ENCODE measurements around the gene IRAK2. TPM values are rescaled to one million over a fixed set of nuclear protein-coding genes. Genes with fewer than 3 reads are reported as not detected.
"Not testable (repeated sequence)": the region's sequence is repeated elsewhere in the genome, so short reads cannot be mapped to it uniquely, and the experiment has no call there.

The IRAK2 gene
- polyA plus RNA-seq, 10 donors = 0.51 to 0.83 (median 0.71) TPM

GRCh38 chr3:10160346-10160745 lies 4.4 kb upstream of the IRAK2 start:
- peak in 2 of 3 donors; percentile 21 to 42 for DNase-seq

- no peak for DNase-seq
These were observed 3.8 kb upstream of the IRAK2 start for GRCh38 chr3:10160925-10161324.

GRCh38 chr3:10162185-10162584 lies 2.5 kb upstream of the IRAK2 start:
- no peak for DNase-seq

- not testable (repeated sequence) for DNase-seq
These were observed 546 bp upstream of the IRAK2 start for GRCh38 chr3:10164201-10164545.

- no peak for DNase-seq
These were observed 1.5 kb downstream of the IRAK2 start for GRCh38 chr3:10166213-10166604.

- no peak for DNase-seq
These were observed 4.3 kb downstream of the IRAK2 start for GRCh38 chr3:10169000-10169496.

- no peak for DNase-seq
These were observed 6.3 kb downstream of the IRAK2 start for GRCh38 chr3:10170915-10171478.

GRCh38 chr3:10173095-10173925 lies 8.6 kb downstream of the IRAK2 start:
- DNase-seq = no peak

- peak; percentile 41 to 70 (median 46) for DNase-seq
These were observed 9.3 kb downstream of the IRAK2 start for GRCh38 chr3:10173926-10174435.

- DNase-seq = not testable (repeated sequence)
These were observed 10.6 kb downstream of the IRAK2 start for GRCh38 chr3:10175334-10175733.

GRCh38 chr3:10176150-10176549 lies 11.4 kb downstream of the IRAK2 start:
- DNase-seq = not testable (repeated sequence)

GRCh38 chr3:10177737-10178136 lies 13.0 kb downstream of the IRAK2 start:
- no peak for DNase-seq

- DNase-seq = no peak
These were observed 14.2 kb downstream of the IRAK2 start for GRCh38 chr3:10178892-10179291.

GRCh38 chr3:10180289-10180688 lies 15.6 kb downstream of the IRAK2 start:
- no peak for DNase-seq

GRCh38 chr3:10180738-10181295 lies 16.1 kb downstream of the IRAK2 start:
- DNase-seq = no peak

- DNase-seq = no peak
These were observed 18.2 kb downstream of the IRAK2 start for GRCh38 chr3:10182950-10183349.

GRCh38 chr3:10184250-10184649 lies 19.5 kb downstream of the IRAK2 start:
- no peak for DNase-seq

GRCh38 chr3:10185804-10186762 lies 21.4 kb downstream of the IRAK2 start:
- DNase-seq = no peak

GRCh38 chr3:10187290-10187876 lies 22.7 kb downstream of the IRAK2 start:
- DNase-seq = no peak

- DNase-seq = no peak
These were observed 23.2 kb downstream of the IRAK2 start for GRCh38 chr3:10187944-10188343.

Measured in muscle of back (tissue), 11 donors.